Panc1 (cell line): ENCODE results near the gene FANCC.

Source experiments
- CTCF ChIP-seq: fragments of 450-650 bp; IDR thresholded peaks from 2 replicates; pipeline ENCODE4 v1.5.1; 2017; ENCODE audit warnings: mild to moderate bottlenecking
- POLR2AphosphoS5 ChIP-seq: IDR thresholded peaks from 2 replicates; pipeline ENCODE4 v1.6.1; 2012; ENCODE audit warnings: mild to moderate bottlenecking, low read depth, low read length, moderate library complexity
- REST ChIP-seq, 2 experiments: IDR thresholded peaks; 2 replicates each; pipeline ENCODE4 v1.6.1; 2011 to 2012; ENCODE audit warnings: low read depth in 2 of 2, control low read depth in 1 of 2, low read length in 1 of 2, mild to moderate bottlenecking in 1 of 2, moderate library complexity in 1 of 2; ENCODE audit not compliant: insufficient read depth in 1 of 2
- SIN3A ChIP-seq: IDR thresholded peaks from 2 replicates; pipeline ENCODE4 v1.6.1; 2012; ENCODE audit warnings: low read depth, mild to moderate bottlenecking, low read length, moderate library complexity, borderline replicate concordance; ENCODE audit not compliant: insufficient read depth
- TCF7L2 ChIP-seq: IDR thresholded peaks from 2 replicates; pipeline ENCODE4 v1.6.1; 2011; ENCODE audit warnings: mild to moderate bottlenecking, low read depth, low read length, inconsistent platforms

- TF ChIP-seq CTCF (no peak), REST (IDR thresholded peaks at IDR 0.05; ENCODE audit: insufficient read depth in 1 of 2, low read depth in 2 of 2, low read length in 1 of 2) (no peak), POLR2AphosphoS5 (no peak), SIN3A (no peak), TCF7L2 (no peak)
These were observed 2.3 kb downstream of the FANCC start for GRCh38 chr9:95315108-95315746.
